HepG2 (cell line): ENCODE data around the gene HAGH. TPM values are rescaled to one million over a fixed set of nuclear protein-coding genes. Genes with fewer than 3 reads are reported as not detected.

Source experiments
- ATAC-seq: fragments of 200-7000 bp; cut with Tn5 transposase; 3 replicates; pipeline ENCODE4 v1.9.1; 2020; ENCODE audit warnings: mild to moderate bottlenecking, moderate library complexity
- BruUV-seq: library from RNA; stranded (reverse); fragments of 400-500 nt; replicated peaks from 2 replicates; lab custom pipeline; 2021; lab: Mats Ljungman, UMichigan
- CTCF ChIA-PET: fragments of 300-600 bp; formaldehyde crosslinking; extraction: SDS; loops from one replicate; lab custom pipeline; 2021; ENCODE audit warnings: low total read pairs, inconsistent platforms, low intra/inter-chr PET ratio; lab: Yijun Ruan, JAX
- POLR2A ChIA-PET: fragments of 350-600 bp; sonication (Branson Sonifier 250); formaldehyde crosslinking; loops from one replicate; lab custom pipeline; 2020; ENCODE audit warnings: antibody characterized with exemption, inconsistent platforms; lab: Yijun Ruan, JAX
- DNase-seq: peaks from one replicate; pipeline ENCODE4 v3.0.0-alpha.2; 2015; ENCODE audit warnings: low spot score
- FAIRE-seq: peaks from 3 replicates; lab custom pipeline; 2011; peaks lifted over from hg19 to GRCh38; lab: Jason Lieb, UNC
- H2AFZ ChIP-seq: one replicate; pipeline ENCODE4 v1.6.1; 2011; ENCODE audit warnings: low read length, inconsistent platforms
- H3K27ac ChIP-seq: fragments of 300-600 bp; 3 replicates; pipeline ENCODE4 v1.8.0; 2011; ENCODE audit warnings: mixed run types, mild to moderate bottlenecking, mixed read lengths, low read length, inconsistent platforms; ENCODE audit not compliant: insufficient read depth; ENCODE audit errors: extremely low read length
- H3K27me3 ChIP-seq, 2 experiments: fragments of 200-600 bp in 1 of 2; 2 replicates in 1 of 2; 3 replicates in 1 of 2; pipeline versions ENCODE4 v1.6.0 to v1.8.0; 2011; ENCODE audit warnings: low read length in 2 of 2, mild to moderate bottlenecking in 2 of 2, moderate library complexity in 2 of 2, inconsistent platforms in 1 of 2; ENCODE audit not compliant: insufficient read depth in 2 of 2, control insufficient read depth in 1 of 2
- H3K36me3 ChIP-seq, 2 experiments: fragments of 200-600 bp in 1 of 2; replicated peaks in 1 of 2; 2 replicates in 1 of 2; 3 replicates in 1 of 2; pipeline versions ENCODE4 v1.5.1 to v1.8.0; 2011; ENCODE audit warnings: low read length in 2 of 2, inconsistent platforms in 1 of 2; ENCODE audit not compliant: insufficient read depth in 2 of 2, control insufficient read depth in 1 of 2
- H3K4me1 ChIP-seq: 2 replicates; pipeline ENCODE4 v1.5.1; 2012; ENCODE audit warnings: low read length, inconsistent platforms; ENCODE audit not compliant: insufficient read depth
- H3K4me2 ChIP-seq: 2 replicates; pipeline ENCODE4 v1.6.0; 2011; ENCODE audit warnings: low read depth, low read length, inconsistent platforms
- H3K4me3 ChIP-seq, 3 experiments: fragments of 200-600 bp in 1 of 3; sonication (generic), shearing (Covaris generic) in 1 of 3; replicated peaks in 1 of 3; 2 replicates each; pipeline ENCODE4 v1.5.1; 2011 to 2016; ENCODE audit warnings: low read length in 3 of 3, inconsistent platforms in 2 of 3, low read depth in 2 of 3, mild to moderate bottlenecking in 2 of 3, control low read depth in 1 of 3, mixed read lengths in 1 of 3; ENCODE audit not compliant: insufficient read depth in 1 of 3
- H3K79me2 ChIP-seq: one replicate; pipeline ENCODE4 v1.6.1; 2011; ENCODE audit warnings: low read length, inconsistent platforms; ENCODE audit not compliant: insufficient read depth
- H3K9ac ChIP-seq: 2 replicates; pipeline ENCODE4 v1.6.0; 2011; ENCODE audit warnings: mild to moderate bottlenecking, low read depth, low read length, inconsistent platforms; ENCODE audit not compliant: insufficient read depth
- H3K9me3 ChIP-seq: 2 replicates; pipeline ENCODE4 v1.5.1; 2012; ENCODE audit warnings: mild to moderate bottlenecking, low read length
- H4K20me1 ChIP-seq: 2 replicates; pipeline ENCODE4 v1.6.0; 2011; ENCODE audit warnings: inconsistent platforms, mild to moderate bottlenecking, low read length, moderate library complexity; ENCODE audit not compliant: insufficient read depth
- AGO1 ChIP-seq: fragments of 200-400 bp; formaldehyde crosslinking; IDR thresholded peaks from 2 replicates; pipeline ENCODE4 v1.6.1; 2017; ENCODE audit warnings: mild to moderate bottlenecking, low read depth, low read length, moderate library complexity; ENCODE audit not compliant: poor library complexity, severe bottlenecking
- CERS6 ChIP-seq: sonication (generic); formaldehyde crosslinking; IDR thresholded peaks from 2 replicates; pipeline ENCODE4 v1.5.0; 2020; ENCODE audit warnings: missing genetic modification reagents
- GMEB1 ChIP-seq: sonication (generic); formaldehyde crosslinking; IDR thresholded peaks from 2 replicates; pipeline ENCODE4 v1.5.1; 2020; ENCODE audit warnings: missing genetic modification reagents, mild to moderate bottlenecking, borderline replicate concordance
- KDM1A ChIP-seq: IDR thresholded peaks from 2 replicates; pipeline ENCODE4 v1.6.1; 2016; ENCODE audit warnings: missing compliant biosample characterization
- KDM6A ChIP-seq: IDR thresholded peaks from 2 replicates; pipeline ENCODE4 v1.6.1; 2016; ENCODE audit warnings: low read depth
- NFYB ChIP-seq: sonication (generic); formaldehyde crosslinking; IDR thresholded peaks from 2 replicates; pipeline ENCODE4 v1.4.0; 2020; ENCODE audit warnings: missing genetic modification reagents
- NONO ChIP-seq, 2 experiments: fragments of 450-650 bp in 1 of 2; sonication (generic) in 1 of 2; formaldehyde crosslinking in 1 of 2; IDR thresholded peaks in 1 of 2; conservative IDR thresholded peaks in 1 of 2; 2 replicates each; pipeline versions ENCODE4 v1.6.1 to v1.8.0; 2017 to 2022; ENCODE audit warnings: mild to moderate bottlenecking in 1 of 2, missing genetic modification reagents in 1 of 2, moderate library complexity in 1 of 2
- RBFOX2 ChIP-seq: fragments of 200-400 bp; formaldehyde crosslinking; IDR thresholded peaks from 2 replicates; pipeline ENCODE4 v1.6.1; 2017; ENCODE audit warnings: low read depth, mild to moderate bottlenecking, low read length
- RBM39 ChIP-seq: fragments of 200-400 bp; formaldehyde crosslinking; IDR thresholded peaks from one replicate; pipeline ENCODE4 v1.6.1; 2018; ENCODE audit warnings: antibody characterized with exemption, mild to moderate bottlenecking, low read depth, low read length; ENCODE audit not compliant: poor library complexity, severe bottlenecking
- SNRNP70 ChIP-seq: fragments of 200-400 bp; formaldehyde crosslinking; IDR thresholded peaks from 2 replicates; pipeline ENCODE4 v1.6.1; 2017; ENCODE audit warnings: mild to moderate bottlenecking, low read depth, low read length, moderate library complexity
- TRAFD1 ChIP-seq: sonication (generic); formaldehyde crosslinking; IDR thresholded peaks from 2 replicates; pipeline ENCODE4 v1.5.1; 2020; ENCODE audit warnings: missing genetic modification reagents, mild to moderate bottlenecking, borderline replicate concordance
- ZEB1 ChIP-seq: IDR thresholded peaks from 2 replicates; pipeline ENCODE4 v1.6.1; 2012; ENCODE audit warnings: mild to moderate bottlenecking, low read depth, inconsistent platforms; ENCODE audit not compliant: insufficient replicate concordance
- ZNF24 ChIP-seq: fragments of 450-650 bp; IDR thresholded peaks from 2 replicates; pipeline ENCODE4 v1.6.1; 2017; ENCODE audit warnings: antibody characterized with exemption, mild to moderate bottlenecking
- ZNF335 ChIP-seq: sonication (generic); formaldehyde crosslinking; IDR thresholded peaks from 2 replicates; pipeline ENCODE4 v1.4.0; 2020; ENCODE audit warnings: missing genetic modification reagents
- ZNF496 ChIP-seq: sonication (generic); formaldehyde crosslinking; IDR thresholded peaks from 2 replicates; pipeline ENCODE4 v1.8.1; 2023; ENCODE audit warnings: mild to moderate bottlenecking, moderate library complexity, missing genetic modification reagents; ENCODE audit not compliant: insufficient replicate concordance
- ZNF710 ChIP-seq: sonication (generic); formaldehyde crosslinking; IDR thresholded peaks from 2 replicates; pipeline ENCODE4 v1.5.0; 2020; ENCODE audit warnings: mild to moderate bottlenecking, missing genetic modification reagents, borderline replicate concordance
- WGBS: methylation state at CpG from one replicate; pipeline ENCODE4 v1.1.6; 2017; ENCODE audit warnings: low lambda C conversion rate; 5-methylcytosine and 5-hydroxymethylcytosine counted together
- in situ Hi-C: cut with HindIII; loops from 2 replicates; pipeline ENCODE4 v1.10.0; 2017; ENCODE audit warnings: low pct_unique_long_range_greater_than_20kb; ENCODE audit not compliant: extremely low pct_ligation_motif_present
- intact Hi-C: fragments of 100-400 bp; cut with micrococcal nuclease; formaldehyde crosslinking; loops from one replicate; pipeline ENCODE4 v1.10.0; 2022; ENCODE audit not compliant: unreplicated experiment
- polyA plus RNA-seq, 8 experiments: library from polyadenylated mRNA; depleted of rRNA in 3 of 8; stranded (reverse) in 7 of 8; unstranded in 1 of 8; fragments of >200 nt; fragmentation: Illumina TruSeq in 4 of 8; extraction: Trizol in 4 of 8; gene quantifications; 2 replicates each; pipeline versions ENCODE4 v1.2.1 to v1.2.3, GENCODE V29; 2011 to 2016; ENCODE audit warnings: low read depth in 4 of 8, missing spikeins in 1 of 8, mixed read lengths in 1 of 8; ENCODE audit not compliant: insufficient read depth in 1 of 8
- total RNA-seq, 5 experiments: library from RNA; depleted of rRNA; stranded (reverse); fragments of >200 nt; fragmentation: Illumina TruSeq; extraction: Trizol; gene quantifications; 2 replicates each; pipeline ENCODE4 v1.2.3, GENCODE V29; 2016; ENCODE audit warnings: low read depth in 1 of 5

HAGH gene
- total and polyA plus RNA-seq, 2 of the 13 experiments (the other 11 are each of a cell fraction or from before 2014, with no cell fraction given) = 70.4 to 95.4 TPM

- H3K79me2 ChIP-seq = peaks cover 24% of the 10 kb centered on the region
- over 99% methylated on average over 11 of the region's 27 CpGs for WGBS
- intact Hi-C loops (loop anchor here (5.0 kb wide), 1 partner anchor 43 kb away; no protein-coding TSS in a partner anchor), in situ Hi-C loops (no loop called here)
- no peaks in the 10 kb centered on the region for H3K9me3 ChIP-seq
- H3K9ac ChIP-seq = no peak overlapping the region
- FAIRE-seq = no peak
- no peak for DNase-seq
- peaks cover 7% of the 10 kb centered on the region for H3K4me1 ChIP-seq
- ChIA-PET CTCF (no interaction called here), POLR2A (interaction anchor here (2.7 kb wide), 1 partner anchor 13 kb away, joined by 7 read pairs; the partner anchor contains the start of genes NUBP2 and SPSB3)
- H3K27ac ChIP-seq = no peak overlapping the region
- BruUV-seq = no TSS peak
- no peaks in the 10 kb centered on the region; a peak in 1 of 5 replicates for H3K27me3 ChIP-seq
- no peak overlapping the region for H2AFZ ChIP-seq
- ATAC-seq = no peak
- H3K4me3 ChIP-seq = no peak overlapping the region
- H3K36me3 ChIP-seq = peaks cover 13 to 24% of the 10 kb centered on the region in 2 experiments; a peak in 4 of 5 replicates
- no peaks in the 10 kb centered on the region for H4K20me1 ChIP-seq
- no peak overlapping the region for H3K4me2 ChIP-seq
- TF ChIP-seq NFYB (CRISPR knock-in tag) = no peak
- no peak for TF ChIP-seq TRAFD1 (CRISPR knock-in tag)
- no peak for TF ChIP-seq NONO (IDR thresholded peaks at IDR 0.05)
- peak; percentile 36; the same call in 1 of the 2 replicates for TF ChIP-seq NONO (CRISPR knock-in tag; conservative IDR thresholded peaks at IDR 0.05)
- TF ChIP-seq ZNF24 = no peak
- no peak for TF ChIP-seq ZEB1
- TF ChIP-seq KDM6A (CRISPR knock-in tag) = no peak
- TF ChIP-seq SNRNP70 = no peak
- TF ChIP-seq ZNF710 (CRISPR knock-in tag) = no peak
- TF ChIP-seq KDM1A (CRISPR knock-in tag) = no peak
- no peak for TF ChIP-seq ZNF335 (CRISPR knock-in tag)
- no peak for TF ChIP-seq GMEB1 (CRISPR knock-in tag)
- no peak for TF ChIP-seq ZNF496 (CRISPR knock-in tag)
- TF ChIP-seq AGO1 = peak; percentile 67
- TF ChIP-seq CERS6 (CRISPR knock-in tag) = no peak
- peak; percentile 43; the same call in 1 of the 2 replicates for TF ChIP-seq RBFOX2
- TF ChIP-seq RBM39 = peak; percentile 3
Measured at GRCh38 chr16:1769402-1770300, 57.0 kb downstream of the HAGH start.
